Hepatocyte (in vitro differentiated cells): ENCODE measurements around the gene P4HA3. TPM values are rescaled to one million over a fixed set of nuclear protein-coding genes. Genes with fewer than 3 reads are reported as not detected.

Experiments
- DNase-seq: peaks from one replicate; pipeline ENCODE4 v3.0.0-alpha.2; 2016; ENCODE audit warnings: low spot score
- H2AFZ ChIP-seq: fragments of 200-600 bp; sonication (generic); 2 replicates; pipeline ENCODE4 v1.6.0; 2016; ENCODE audit warnings: antibody characterized with exemption, mild to moderate bottlenecking
- H3K27ac ChIP-seq: fragments of 200-600 bp; sonication (generic); 2 replicates; pipeline ENCODE4 v1.5.1; 2016; ENCODE audit warnings: mild to moderate bottlenecking
- H3K27me3 ChIP-seq: fragments of 200-600 bp; sonication (generic); 2 replicates; pipeline ENCODE4 v1.6.1; 2016
- H3K36me3 ChIP-seq: fragments of 200-600 bp; sonication (generic); replicated peaks from 2 replicates; pipeline ENCODE4 v1.5.1; 2016; ENCODE audit warnings: low read depth; ENCODE audit not compliant: insufficient read depth
- H3K4me1 ChIP-seq: fragments of 200-600 bp; sonication (generic); 2 replicates; pipeline ENCODE4 v1.5.1; 2016; ENCODE audit warnings: mild to moderate bottlenecking, moderate library complexity; ENCODE audit not compliant: insufficient read depth
- H3K4me2 ChIP-seq: fragments of 200-600 bp; sonication (generic); 2 replicates; pipeline ENCODE4 v1.6.0; 2016
- H3K4me3 ChIP-seq: fragments of 200-600 bp; sonication (generic); 2 replicates; pipeline ENCODE4 v1.5.1; 2016; ENCODE audit warnings: mild to moderate bottlenecking
- H3K79me2 ChIP-seq: fragments of 200-600 bp; sonication (generic); 2 replicates; pipeline ENCODE4 v1.6.0; 2017; ENCODE audit warnings: mild to moderate bottlenecking
- H3K9me2 ChIP-seq: fragments of 200-600 bp; sonication (generic); replicated peaks from 2 replicates; pipeline ENCODE4 v1.6.0; 2017; ENCODE audit warnings: mild to moderate bottlenecking; ENCODE audit not compliant: insufficient read depth
- H3K9me3 ChIP-seq: fragments of 200-600 bp; sonication (generic); 2 replicates; pipeline ENCODE4 v1.5.1; 2016; ENCODE audit warnings: low read depth, mild to moderate bottlenecking
- H4K20me1 ChIP-seq: fragments of 200-600 bp; sonication (generic); 2 replicates; pipeline ENCODE4 v1.6.0; 2016; ENCODE audit warnings: mild to moderate bottlenecking; ENCODE audit not compliant: insufficient read depth, poor library complexity, severe bottlenecking
- CTCF ChIP-seq: fragments of 200-600 bp; sonication (generic); IDR thresholded peaks from 2 replicates; pipeline ENCODE4 v1.5.1; 2016; ENCODE audit warnings: antibody characterized with exemption, mild to moderate bottlenecking; ENCODE audit not compliant: poor library complexity
- EZH2 ChIP-seq: fragments of 200-600 bp; sonication (generic); IDR thresholded peaks from 2 replicates; pipeline ENCODE4 v1.6.1; 2016; ENCODE audit warnings: antibody characterized with exemption, mild to moderate bottlenecking, borderline replicate concordance
- EZH2phosphoT487 ChIP-seq: fragments of 200-600 bp; sonication (generic); IDR thresholded peaks from one replicate; pipeline ENCODE4 v1.6.1; 2018; ENCODE audit warnings: antibody characterized with exemption, mild to moderate bottlenecking, low read depth, moderate library complexity; ENCODE audit not compliant: unreplicated experiment, severe bottlenecking
- WGBS: methylation state at CpG from one replicate; pipeline ENCODE4 v1.1.6; 2016; ENCODE audit warnings: low lambda C conversion rate; ENCODE audit errors: missing lambda C conversion rate; 5-methylcytosine and 5-hydroxymethylcytosine counted together
- polyA plus RNA-seq: library from polyadenylated mRNA; unstranded; fragments of >200 nt; fragmentation: Nextera tagmentation; extraction: Ambion mirVana; gene quantifications from 2 replicates; pipeline ENCODE4 v1.2.1, GENCODE V29; 2016
- total RNA-seq: library from RNA; depleted of rRNA; stranded (reverse); fragments of >200 nt; gene quantifications from 2 replicates; pipeline ENCODE4 v1.2.3, GENCODE V29; 2014

Gene P4HA3
- total and polyA plus RNA-seq, 2 experiments from 2014 or later: 1.3 to 2.3 TPM

- H3K9me3 ChIP-seq: no peaks in the 10 kb centered on the region
- H3K9me2 ChIP-seq: no peaks in the 10 kb centered on the region
- H3K27me3 ChIP-seq: no peaks in the 10 kb centered on the region
- H3K79me2 ChIP-seq: no peaks in the 10 kb centered on the region
- no peaks in the 10 kb centered on the region for H4K20me1 ChIP-seq
- no peaks in the 10 kb centered on the region for H3K4me1 ChIP-seq
- no peak overlapping the region for H2AFZ ChIP-seq
- H3K27ac ChIP-seq: no peak overlapping the region
- DNase-seq: no peak
- TF ChIP-seq CTCF: no peak
- H3K4me2 ChIP-seq: no peak overlapping the region
- 76% methylated on average over 3 of the region's 3 CpGs for WGBS
- H3K36me3 ChIP-seq: no peaks in the 10 kb centered on the region
- no peak overlapping the region for H3K4me3 ChIP-seq
Observed at GRCh38 chr11:74354036-74354435, 42.6 kb upstream of the P4HA3 start.

GRCh38 chr11:74347381-74347780 is 35.9 kb upstream of the P4HA3 start:
- Histone ChIP-seq H3K27me3 (no peaks in the 10 kb centered on the region), H3K4me1 (no peaks in the 10 kb centered on the region), H4K20me1 (no peaks in the 10 kb centered on the region), H3K9me2 (no peaks in the 10 kb centered on the region), H3K36me3 (no peaks in the 10 kb centered on the region), H3K27ac (no peak overlapping the region), H3K4me3 (no peak overlapping the region), H3K4me2 (no peak overlapping the region), H3K9me3 (no peaks in the 10 kb centered on the region), H2AFZ (no peak overlapping the region), H3K79me2 (no peaks in the 10 kb centered on the region)
- DNase-seq: no peak
- WGBS: 81% methylated on average over 2 of the region's 2 CpGs
- TF ChIP-seq EZH2 (no peak), CTCF (no peak)

- H3K9me3 ChIP-seq: no peaks in the 10 kb centered on the region
- no peaks in the 10 kb centered on the region for H3K36me3 ChIP-seq
- H3K4me3 ChIP-seq: no peak overlapping the region
- no peak overlapping the region for H3K4me2 ChIP-seq
- H4K20me1 ChIP-seq: no peaks in the 10 kb centered on the region
- no peaks in the 10 kb centered on the region for H3K4me1 ChIP-seq
- 89% methylated on average over 1 of the region's 1 CpG for WGBS
- H3K27me3 ChIP-seq: no peaks in the 10 kb centered on the region
- no peak for DNase-seq
- H3K79me2 ChIP-seq: no peaks in the 10 kb centered on the region
- H3K27ac ChIP-seq: no peak overlapping the region
- TF ChIP-seq CTCF: no peak
- TF ChIP-seq EZH2phosphoT487: no peak
- no peak for TF ChIP-seq EZH2
- no peak overlapping the region for H2AFZ ChIP-seq
- no peaks in the 10 kb centered on the region for H3K9me2 ChIP-seq
Observed at GRCh38 chr11:74345420-74345819, 34.0 kb upstream of the P4HA3 start.

GRCh38 chr11:74341921-74342320 is 30.5 kb upstream of the P4HA3 start:
- Histone ChIP-seq H3K27me3 (no peaks in the 10 kb centered on the region), H3K4me3 (no peak overlapping the region), H3K9me2 (no peaks in the 10 kb centered on the region), H3K27ac (no peak overlapping the region), H3K9me3 (no peaks in the 10 kb centered on the region), H3K4me1 (peaks cover 4% of the 10 kb centered on the region), H4K20me1 (no peaks in the 10 kb centered on the region), H3K79me2 (no peaks in the 10 kb centered on the region), H2AFZ (no peak overlapping the region), H3K4me2 (no peak overlapping the region), H3K36me3 (no peaks in the 10 kb centered on the region)
- no peak for DNase-seq
- no peak for TF ChIP-seq CTCF
- no peak for TF ChIP-seq EZH2
- no peak for TF ChIP-seq EZH2phosphoT487
- WGBS: 93% methylated on average over 1 of the region's 1 CpG
